ENCODE results near the gene OBSL1.

GRCh38 chr2:219523031-219523671 lies 48.2 kb downstream of the OBSL1 start:
- TF ChIP-seq POLR2AphosphoS5 (IDR thresholded peaks at IDR 0.05; ENCODE audit: borderline replicate concordance, low read depth, low read length) (no peak), EZH2 (IDR thresholded peaks at IDR 0.05) (no peak), FOXP2 (optimal IDR thresholded peaks at IDR 0.05; ENCODE audit: control extremely low read depth, extremely low read length, insufficient read depth) (no peak)

Measured in SK-N-MC (cell line).